BE2C (cell line): ENCODE results near the gene SYCE1L.

Experiments used
- DNase-seq: peaks from one replicate; pipeline ENCODE4 v3.0.0-alpha.2; 2020
- H3K27me3 ChIP-seq: fragments of 250-450 bp; sonication (Bioruptor Pico); 2 replicates; pipeline ENCODE4 v1.5.1; 2020; ENCODE audit warnings: mild to moderate bottlenecking
- H3K36me3 ChIP-seq: fragments of 250-450 bp; sonication (Bioruptor Pico); 2 replicates; pipeline ENCODE4 v1.5.1; 2020; ENCODE audit warnings: mild to moderate bottlenecking
- H3K4me1 ChIP-seq: fragments of 250-450 bp; sonication (Bioruptor Pico); 2 replicates; pipeline ENCODE4 v1.5.1; 2020
- H3K4me3 ChIP-seq: 2 replicates; pipeline ENCODE4 v1.5.1; 2011; ENCODE audit warnings: low read depth, low read length
- H3K9me3 ChIP-seq: fragments of 250-450 bp; sonication (Bioruptor Pico); 2 replicates; pipeline ENCODE4 v1.5.1; 2020
- CTCF ChIP-seq: IDR thresholded peaks from 2 replicates; pipeline ENCODE4 v1.5.1; 2012; ENCODE audit warnings: mild to moderate bottlenecking, low read depth, low read length

Gene SYCE1L

GRCh38 chr16:77195411-77195810 is 3.8 kb upstream of the SYCE1L start:
- no peak overlapping the region for H3K4me3 ChIP-seq
- DNase-seq: no peak
- no peaks in the 10 kb centered on the region for H3K4me1 ChIP-seq
- no peaks in the 10 kb centered on the region for H3K9me3 ChIP-seq
- TF ChIP-seq CTCF: no peak
- H3K36me3 ChIP-seq: peaks cover 14% of the 10 kb centered on the region
- H3K27me3 ChIP-seq: no peaks in the 10 kb centered on the region

- TF ChIP-seq CTCF: no peak
- H3K4me3 ChIP-seq: no peak overlapping the region
- no peaks in the 10 kb centered on the region for H3K27me3 ChIP-seq
- H3K4me1 ChIP-seq: 0 out of 2 replicates have a peak, but pooled peaks cover 2% of the 10 kb centered on the region
- DNase-seq: no peak
- H3K36me3 ChIP-seq: peaks cover 14% of the 10 kb centered on the region
- no peaks in the 10 kb centered on the region for H3K9me3 ChIP-seq
Measured at GRCh38 chr16:77197747-77198146, 1.5 kb upstream of the SYCE1L start.

- Histone ChIP-seq H3K27me3 (no peaks in the 10 kb centered on the region), H3K4me3 (no peak overlapping the region), H3K9me3 (no peaks in the 10 kb centered on the region), H3K4me1 (no peaks in the 10 kb centered on the region), H3K36me3 (no peaks in the 10 kb centered on the region)
- no peak for DNase-seq
- no peak for TF ChIP-seq CTCF
Measured at GRCh38 chr16:77206533-77206932, 7.3 kb downstream of the SYCE1L start.

GRCh38 chr16:77207030-77207429 is 7.8 kb downstream of the SYCE1L start:
- Histone ChIP-seq H3K4me1 (no peaks in the 10 kb centered on the region), H3K4me3 (no peak overlapping the region), H3K27me3 (no peaks in the 10 kb centered on the region), H3K36me3 (no peaks in the 10 kb centered on the region), H3K9me3 (no peaks in the 10 kb centered on the region)
- no peak for DNase-seq
- no peak for TF ChIP-seq CTCF

- no peak for TF ChIP-seq CTCF
- no peaks in the 10 kb centered on the region for H3K9me3 ChIP-seq
- H3K36me3 ChIP-seq: no peaks in the 10 kb centered on the region
- no peaks in the 10 kb centered on the region for H3K4me1 ChIP-seq
- H3K4me3 ChIP-seq: no peak overlapping the region
- no peak for DNase-seq
- H3K27me3 ChIP-seq: no peaks in the 10 kb centered on the region
Measured at GRCh38 chr16:77208382-77208781, 9.2 kb downstream of the SYCE1L start.

- no peaks in the 10 kb centered on the region for H3K36me3 ChIP-seq
- H3K9me3 ChIP-seq: no peaks in the 10 kb centered on the region
- no peaks in the 10 kb centered on the region for H3K4me1 ChIP-seq
- no peaks in the 10 kb centered on the region for H3K27me3 ChIP-seq
- no peak for TF ChIP-seq CTCF
- H3K4me3 ChIP-seq: peak overlapping the region; percentile 49
- DNase-seq: peak; percentile 77
Measured at GRCh38 chr16:77211880-77212740, 12.9 kb downstream of the SYCE1L start.
